Left hindlimb (tissue), 1 donor: ENCODE measurements around the gene NUDT14.

Experiments
- DNase-seq: peaks from one replicate; pipeline ENCODE4 v3.0.0-alpha.2; 2018

NUDT14 gene

GRCh38 chr14:105155681-105156413 lies 25.3 kb downstream of the NUDT14 start:
- peak; percentile 25 for DNase-seq

- peak; percentile 23 for DNase-seq
These were observed 26.0 kb downstream of the NUDT14 start for GRCh38 chr14:105155071-105155651.

GRCh38 chr14:105154476-105154871 lies 26.6 kb downstream of the NUDT14 start:
- DNase-seq = peak; percentile 35

- no peak for DNase-seq
These were observed 27.2 kb downstream of the NUDT14 start for GRCh38 chr14:105153739-105154475.

- peak; percentile 71 for DNase-seq
These were observed 27.8 kb downstream of the NUDT14 start for GRCh38 chr14:105153331-105153731.

- DNase-seq = peak; percentile 30
These were observed 28.3 kb downstream of the NUDT14 start for GRCh38 chr14:105152794-105153241.

GRCh38 chr14:105151838-105152793 lies 29.0 kb downstream of the NUDT14 start:
- peak; percentile 47 for DNase-seq

GRCh38 chr14:105151084-105151837 lies 29.9 kb downstream of the NUDT14 start:
- DNase-seq = peak; percentile 32

- DNase-seq = peak; percentile 19
These were observed 30.6 kb downstream of the NUDT14 start for GRCh38 chr14:105150368-105151083.

- DNase-seq = no peak
These were observed 31.1 kb downstream of the NUDT14 start for GRCh38 chr14:105150026-105150367.

- DNase-seq = peak; percentile 19
These were observed 31.8 kb downstream of the NUDT14 start for GRCh38 chr14:105149146-105149781.

GRCh38 chr14:105148604-105149145 lies 32.4 kb downstream of the NUDT14 start:
- peak; percentile 19 for DNase-seq

- peak; percentile 30 for DNase-seq
These were observed 33.2 kb downstream of the NUDT14 start for GRCh38 chr14:105147671-105148603.

GRCh38 chr14:105146976-105147635 lies 34.0 kb downstream of the NUDT14 start:
- peak; percentile 27 for DNase-seq

GRCh38 chr14:105146181-105146975 lies 34.7 kb downstream of the NUDT14 start:
- no peak for DNase-seq

- DNase-seq = no peak
These were observed 35.5 kb downstream of the NUDT14 start for GRCh38 chr14:105145381-105146180.
